ENCODE data around the gene DNAJB8.

DNAJB8 gene

DNA sequence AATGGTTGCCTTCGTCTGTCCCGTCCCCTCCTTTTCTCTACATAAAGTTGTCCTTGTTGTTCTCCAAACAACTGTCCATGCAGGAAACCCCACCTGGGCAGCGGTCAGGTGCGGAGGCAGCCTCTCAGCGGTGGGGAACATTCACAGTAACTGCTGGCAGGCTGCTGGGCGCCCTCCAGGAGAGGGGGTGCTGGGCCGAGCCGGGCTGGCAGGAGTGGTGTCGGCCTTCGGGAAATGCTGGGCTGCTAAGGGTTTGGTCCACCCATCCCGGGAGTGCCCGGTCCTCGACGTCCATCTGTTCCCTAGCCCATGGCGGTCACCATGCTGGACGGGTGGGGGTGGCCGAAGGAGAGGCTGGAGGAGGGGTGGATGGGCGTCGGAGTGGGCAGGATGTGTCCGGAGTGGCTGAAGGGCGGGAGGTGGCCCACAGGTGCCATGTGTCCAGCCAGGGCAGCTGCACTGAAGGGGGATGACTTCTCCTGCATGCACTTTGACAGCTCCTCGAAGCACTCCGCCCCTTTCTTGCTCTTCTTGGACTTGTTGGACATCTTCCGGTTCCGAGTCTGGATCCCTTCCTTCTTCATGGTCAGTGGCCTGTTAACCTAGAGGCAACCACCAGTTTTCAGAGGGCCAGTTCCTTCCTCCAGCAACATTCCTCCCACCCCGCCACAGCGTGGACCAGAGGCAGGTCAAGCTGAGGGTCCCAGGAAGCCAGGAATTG lies 14.2 kb upstream of the DNAJB8 start:
- DNase-seq (ENCODE audit: low read depth): no peak
- in situ Hi-C loops (cut with HindIII; ENCODE audit: low sequenced_read_pairs): no loop called here
- H3K4me3 ChIP-seq (ENCODE audit: low read depth, low read length): no peak overlapping the region
- TF ChIP-seq, protein P1, sequence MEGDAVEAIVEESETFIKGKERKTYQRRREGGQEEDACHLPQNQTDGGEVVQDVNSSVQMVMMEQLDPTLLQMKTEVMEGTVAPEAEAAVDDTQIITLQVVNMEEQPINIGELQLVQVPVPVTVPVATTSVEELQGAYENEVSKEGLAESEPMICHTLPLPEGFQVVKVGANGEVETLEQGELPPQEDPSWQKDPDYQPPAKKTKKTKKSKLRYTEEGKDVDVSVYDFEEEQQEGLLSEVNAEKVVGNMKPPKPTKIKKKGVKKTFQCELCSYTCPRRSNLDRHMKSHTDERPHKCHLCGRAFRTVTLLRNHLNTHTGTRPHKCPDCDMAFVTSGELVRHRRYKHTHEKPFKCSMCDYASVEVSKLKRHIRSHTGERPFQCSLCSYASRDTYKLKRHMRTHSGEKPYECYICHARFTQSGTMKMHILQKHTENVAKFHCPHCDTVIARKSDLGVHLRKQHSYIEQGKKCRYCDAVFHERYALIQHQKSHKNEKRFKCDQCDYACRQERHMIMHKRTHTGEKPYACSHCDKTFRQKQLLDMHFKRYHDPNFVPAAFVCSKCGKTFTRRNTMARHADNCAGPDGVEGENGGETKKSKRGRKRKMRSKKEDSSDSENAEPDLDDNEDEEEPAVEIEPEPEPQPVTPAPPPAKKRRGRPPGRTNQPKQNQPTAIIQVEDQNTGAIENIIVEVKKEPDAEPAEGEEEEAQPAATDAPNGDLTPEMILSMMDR (IDR thresholded peaks at IDR 0.05; ENCODE audit: low read depth, low read length, missing control alignments): no peak

- in situ Hi-C loops (cut with HindIII; ENCODE audit: low sequenced_read_pairs): no loop called here
- H3K4me3 ChIP-seq (ENCODE audit: low read depth, low read length): no peak overlapping the region
- no peak for DNase-seq (ENCODE audit: low read depth)
- TF ChIP-seq, protein P1 (IDR thresholded peaks at IDR 0.05; ENCODE audit: low read depth, low read length, missing control alignments): no peak
Observed at GRCh38 chr3:128480278-128480677, 13.6 kb upstream of the DNAJB8 start.

DNA sequence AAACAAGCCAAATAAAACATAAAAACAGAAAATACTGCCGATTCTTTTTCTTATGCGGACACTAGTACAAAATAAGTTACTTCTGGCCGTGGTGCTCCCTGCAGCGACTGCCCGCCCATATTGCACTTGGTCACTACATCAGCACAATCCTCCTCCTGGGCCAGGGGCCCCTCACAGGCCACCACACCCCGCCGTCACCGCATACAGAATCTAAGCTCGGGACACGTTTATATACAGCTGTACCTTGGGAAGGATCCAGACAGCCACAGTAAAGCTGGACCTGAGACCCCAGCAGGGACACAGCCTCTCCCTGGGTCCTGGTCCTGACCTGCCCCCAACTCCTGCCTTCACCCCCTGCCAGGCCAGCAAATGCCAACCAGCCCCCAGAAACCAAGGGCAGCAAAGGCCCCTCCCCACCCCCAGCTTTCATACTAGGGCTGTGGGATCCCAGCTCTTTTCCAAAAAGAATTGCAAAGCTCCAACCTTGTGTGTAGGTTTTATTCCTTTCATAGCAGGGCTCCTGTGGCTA lies 12.9 kb upstream of the DNAJB8 start:
- H3K4me3 ChIP-seq (ENCODE audit: low read depth, low read length): no peak overlapping the region
- in situ Hi-C loops (cut with HindIII; ENCODE audit: low sequenced_read_pairs): no loop called here
- no peak for DNase-seq (ENCODE audit: low read depth)
- TF ChIP-seq, protein P1 (IDR thresholded peaks at IDR 0.05; ENCODE audit: low read depth, low read length, missing control alignments): no peak

GRCh38 chr3:128478576-128479506 lies 12.2 kb upstream of the DNAJB8 start:
- H3K4me3 ChIP-seq (ENCODE audit: low read depth, low read length): no peak overlapping the region
- in situ Hi-C loops (cut with HindIII; ENCODE audit: low sequenced_read_pairs): no loop called here
- TF ChIP-seq, protein P1 (IDR thresholded peaks at IDR 0.05; ENCODE audit: low read depth, low read length, missing control alignments): no peak
- DNase-seq (ENCODE audit: low read depth): no peak

DNA sequence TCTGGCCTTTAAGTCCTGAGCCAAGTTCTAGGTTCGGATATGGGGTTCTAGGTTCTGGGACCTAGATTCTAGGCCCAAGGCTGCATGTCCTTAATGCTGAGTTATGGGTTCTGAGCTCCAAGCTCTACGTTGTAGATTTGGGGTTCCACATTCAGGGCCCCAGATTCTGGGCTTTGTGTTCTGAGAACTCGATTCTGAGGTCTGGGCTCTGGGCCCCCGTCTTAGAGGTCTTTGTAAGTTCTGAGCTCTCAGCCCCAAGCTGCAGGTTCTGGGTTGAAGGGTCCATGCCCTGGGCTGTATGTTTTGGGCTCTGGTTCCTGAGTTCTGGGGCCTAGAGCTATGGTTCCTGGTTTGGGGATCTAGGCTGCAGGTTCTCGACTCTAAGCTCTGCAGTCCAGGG lies 10.0 kb upstream of the DNAJB8 start:
- no peak overlapping the region for H3K4me3 ChIP-seq (ENCODE audit: low read depth, low read length)
- in situ Hi-C loops (cut with HindIII; ENCODE audit: low sequenced_read_pairs): no loop called here
- TF ChIP-seq, protein P1 (IDR thresholded peaks at IDR 0.05; ENCODE audit: low read depth, low read length, missing control alignments): no peak
- no peak for DNase-seq (ENCODE audit: low read depth)

DNA sequence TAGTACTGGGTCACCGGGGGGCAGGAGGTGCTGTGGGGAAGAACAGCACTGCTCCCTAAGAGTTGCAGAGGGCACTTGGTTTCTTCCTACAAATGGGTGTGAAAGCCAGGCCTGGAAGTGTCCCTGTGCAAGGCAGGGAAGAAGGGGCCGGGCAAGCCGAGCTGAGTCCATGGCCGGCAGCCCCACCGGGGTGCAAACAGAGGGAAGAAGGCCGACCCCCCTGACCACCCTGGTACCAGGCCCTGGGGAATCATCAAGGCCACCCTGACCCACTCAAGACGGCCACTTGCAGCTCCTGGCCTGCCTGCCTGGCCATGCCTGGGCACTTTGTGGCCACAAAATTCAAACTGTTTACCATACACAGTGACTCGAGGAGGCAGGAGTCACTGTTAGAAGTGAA lies 8.7 kb upstream of the DNAJB8 start:
- no peak overlapping the region for H3K4me3 ChIP-seq (ENCODE audit: low read depth, low read length)
- in situ Hi-C loops (cut with HindIII; ENCODE audit: low sequenced_read_pairs): no loop called here
- TF ChIP-seq, protein P1 (IDR thresholded peaks at IDR 0.05; ENCODE audit: low read depth, low read length, missing control alignments): no peak
- no peak for DNase-seq (ENCODE audit: low read depth)
